Tibial nerve (tissue), 4 donors: ENCODE measurements around the gene RAI1. TPM values are rescaled to one million over a fixed set of nuclear protein-coding genes. Genes with fewer than 3 reads are reported as not detected.

Experiments used
- DNase-seq, 2 donors: peaks; one replicate each; pipeline ENCODE4 v3.0.0-alpha.2; 2019; ENCODE audit warnings: low spot score in 2 of 2
- H3K27ac ChIP-seq, 4 donors: fragments of 200-600 bp; sonication (generic) in 3 of 4; one replicate each; pipeline ENCODE4 v1.5.1; 2017 to 2019; ENCODE audit warnings: mild to moderate bottlenecking in 1 of 4
- H3K27me3 ChIP-seq, 2 donors: fragments of 200-600 bp; sonication (generic) in 1 of 2; one replicate each; pipeline versions ENCODE4 v1.5.1 to v1.6.0; 2017 to 2019
- H3K36me3 ChIP-seq, 3 donors: fragments of 200-600 bp; sonication (generic); one replicate each; pipeline ENCODE4 v1.5.1; 2018 to 2019
- H3K4me1 ChIP-seq, 4 donors: fragments of 200-600 bp; sonication (generic) in 3 of 4; one replicate each; pipeline ENCODE4 v1.5.1; 2017 to 2019
- H3K4me3 ChIP-seq, 4 donors: fragments of 200-600 bp; sonication (generic) in 3 of 4; one replicate each; pipeline ENCODE4 v1.5.1; 2017 to 2019; ENCODE audit warnings: mild to moderate bottlenecking in 1 of 4, moderate library complexity in 1 of 4
- H3K9me3 ChIP-seq, 4 donors: fragments of 200-600 bp; sonication (generic) in 3 of 4; one replicate each; pipeline ENCODE4 v1.5.1; 2017 to 2019
- CTCF ChIP-seq, 5 experiments: fragments of 200-600 bp in 3 of 5; fragments of 450-650 bp in 2 of 5; sonication (generic) in 3 of 5; IDR thresholded peaks; one replicate each; pipeline ENCODE4 v1.5.1; 2016 to 2019; ENCODE audit warnings: antibody characterized with exemption in 5 of 5, mild to moderate bottlenecking in 3 of 5, moderate library complexity in 2 of 5
- EP300 ChIP-seq, 2 donors: sonication (generic); formaldehyde crosslinking; IDR thresholded peaks; one replicate each; pipeline ENCODE4 v1.6.1; 2017; ENCODE audit warnings: antibody characterized with exemption in 2 of 2, mild to moderate bottlenecking in 1 of 2
- POLR2A ChIP-seq, 2 donors: fragments of 450-650 bp; IDR thresholded peaks; one replicate each; pipeline ENCODE4 v1.6.1; 2017; ENCODE audit warnings: antibody characterized with exemption in 2 of 2, mild to moderate bottlenecking in 2 of 2, moderate library complexity in 2 of 2
- WGBS, 2 donors: methylation state at CpG; one replicate each; pipeline ENCODE4 v1.1.5; 2018; 5-methylcytosine and 5-hydroxymethylcytosine counted together
- total RNA-seq, 4 donors: library from RNA; depleted of rRNA; stranded (reverse); fragments of >200 nt; gene quantifications; one replicate each; pipeline ENCODE4 v1.1.0, GENCODE V29; 2016

The RAI1 gene
- total RNA-seq, 4 donors from 2014 or later = 32.9 to 52.7 (median 45.9) TPM

DNA sequence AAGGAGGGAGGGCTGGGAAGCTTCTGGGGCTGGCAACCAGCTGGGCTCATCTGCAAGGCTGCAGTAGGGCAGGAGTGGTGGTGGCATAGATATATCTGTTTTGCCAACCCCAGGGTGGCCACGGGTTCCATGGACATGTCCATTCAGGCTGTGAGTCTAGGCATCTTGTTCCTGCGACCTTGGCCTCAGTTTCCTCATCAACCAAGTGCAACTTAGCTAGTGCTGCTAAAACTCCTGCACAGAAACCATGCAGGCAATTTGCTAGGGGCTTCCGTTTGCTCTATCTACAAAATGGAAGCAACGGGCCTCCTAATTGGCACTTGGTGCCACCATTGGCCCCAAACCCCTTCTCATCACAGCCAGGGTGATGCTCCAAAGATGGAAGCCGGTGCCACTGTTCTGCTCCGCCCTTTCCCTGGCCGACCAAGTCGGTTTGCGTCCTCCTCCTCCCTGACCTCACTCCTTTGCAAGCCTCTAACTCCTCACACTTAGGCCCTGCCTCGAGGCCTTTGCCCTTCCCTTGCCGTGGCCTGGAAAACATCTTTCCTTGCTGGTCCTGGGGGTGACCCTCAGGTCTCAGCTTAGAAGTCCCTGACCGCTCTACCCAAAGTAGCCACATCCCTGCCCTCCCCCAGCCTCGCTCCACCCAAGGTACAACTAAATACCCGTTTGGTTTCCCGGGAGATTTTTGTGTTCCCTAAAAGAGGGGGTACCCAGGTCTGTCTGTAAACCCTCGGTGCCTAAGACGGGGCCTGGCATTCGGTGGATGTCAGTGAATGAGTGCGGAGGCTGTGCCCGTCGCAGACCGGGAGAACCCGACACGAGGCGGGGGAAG lies 154.4 kb downstream of the RAI1 start:
- Histone ChIP-seq H3K4me1 (peaks cover 0 to 89% (median 66%) of the 10 kb centered on the region in 4 donors), H3K4me3 (peak overlapping the region; percentile 93 to 99 (median 97)), H3K9me3 (no peaks in the 10 kb centered on the region), H3K36me3 (peaks cover 0 to 5% (median 0%) of the 10 kb centered on the region in 3 donors), H3K27me3 (no peaks in the 10 kb centered on the region), H3K27ac (peak overlapping the region; percentile 99 to 100 (median 100))
- TF ChIP-seq CTCF (IDR thresholded peaks at IDR 0.05) = no peak
- TF ChIP-seq EP300 (IDR thresholded peaks at IDR 0.05) = no peak
- TF ChIP-seq POLR2A (IDR thresholded peaks at IDR 0.05) = no peak
- 22 to 24% methylated on average over 25 of the region's 25 CpGs for WGBS, 2 donors
- no peak for DNase-seq

- H3K36me3 ChIP-seq = peaks cover 0 to 2% (median 0%) of the 10 kb centered on the region in 3 donors
- no peaks in the 10 kb centered on the region for H3K27me3 ChIP-seq
- TF ChIP-seq EP300 (IDR thresholded peaks at IDR 0.05) = peak; percentile 99
- peak in 2 of 5 experiments; percentile 22 to 23 for TF ChIP-seq CTCF (IDR thresholded peaks at IDR 0.05)
- peak; percentile 97 to 100 for TF ChIP-seq POLR2A (IDR thresholded peaks at IDR 0.05)
- H3K9me3 ChIP-seq = no peaks in the 10 kb centered on the region
- 0% methylated on average over 11 to 66 of the region's 69 CpGs for WGBS, 2 donors
- peak overlapping the region; percentile 99 to 100 (median 100) for H3K27ac ChIP-seq
- H3K4me3 ChIP-seq = peak overlapping the region; percentile 93 to 99 (median 97)
- DNase-seq = peak; percentile 95
- H3K4me1 ChIP-seq = peaks cover 0 to 89% (median 69%) of the 10 kb centered on the region in 4 donors
These were observed 155.1 kb downstream of the RAI1 start for GRCh38 chr17:17836250-17836817.

GRCh38 chr17:17836818-17837379 lies 155.6 kb downstream of the RAI1 start, which contains the start of gene SREBF1:
Gene SREBF1 (minus strand): TSS chr17:17836986. CDS start chr17:17836817, 169 bp downstream.
- H3K36me3 ChIP-seq = no peaks in the 10 kb centered on the region
- H3K4me1 ChIP-seq = peaks cover 0 to 89% (median 67%) of the 10 kb centered on the region in 4 donors
- TF ChIP-seq EP300 (IDR thresholded peaks at IDR 0.05) = no peak
- TF ChIP-seq CTCF (IDR thresholded peaks at IDR 0.05) = peak in 1 of 5 experiments; percentile 3
- H3K9me3 ChIP-seq = no peaks in the 10 kb centered on the region
- H3K4me3 ChIP-seq = peak within 1 kb of the TSS; percentile 93 to 99 (median 97)
- WGBS, 2 donors = 2 to 4% methylated on average over 15 to 35 of the region's 52 CpGs
- peak in 1 of 2 donors; percentile 36 for DNase-seq
- peak within 1 kb of the TSS; percentile 99 to 100 (median 100) for H3K27ac ChIP-seq
- no peaks in the 10 kb centered on the region for H3K27me3 ChIP-seq

DNA sequence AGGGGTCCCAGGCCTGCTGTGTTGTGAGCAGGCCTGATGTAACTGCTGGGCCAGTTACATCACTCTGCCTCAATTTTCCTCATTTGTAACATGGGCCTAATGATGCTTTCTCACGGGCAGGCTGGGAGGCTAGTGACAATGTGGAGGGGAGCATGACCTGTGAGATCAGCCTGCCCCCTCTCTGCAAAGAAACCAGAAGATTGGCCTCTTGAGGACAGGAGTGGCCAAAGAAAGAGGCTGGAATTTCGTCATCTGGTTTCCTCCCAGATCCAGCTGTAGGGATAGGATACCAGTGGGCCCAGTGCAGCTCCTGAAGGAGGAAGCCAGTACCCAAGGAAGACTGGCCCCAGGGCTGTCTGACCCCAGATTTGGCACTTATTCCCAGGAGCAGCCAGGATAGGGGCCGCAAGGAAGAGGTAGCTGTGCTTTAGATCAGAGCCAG lies 156.1 kb downstream of the RAI1 start:
- Histone ChIP-seq H3K27ac (peak overlapping the region; percentile 99 to 100 (median 100)), H3K4me3 (peak overlapping the region; percentile 93 to 99 (median 97)), H3K4me1 (peaks cover 0 to 89% (median 66%) of the 10 kb centered on the region in 4 donors), H3K36me3 (no peaks in the 10 kb centered on the region), H3K9me3 (no peaks in the 10 kb centered on the region), H3K27me3 (no peaks in the 10 kb centered on the region)
- WGBS, 2 donors = 31 to 43% methylated on average over 3 of the region's 3 CpGs
- peak in 1 of 2 donors; percentile 82 for TF ChIP-seq EP300 (IDR thresholded peaks at IDR 0.05)
- TF ChIP-seq CTCF (IDR thresholded peaks at IDR 0.05) = no peak
- peak in 1 of 2 donors; percentile 19 for TF ChIP-seq POLR2A (IDR thresholded peaks at IDR 0.05)
- peak; percentile 67 to 77 for DNase-seq
